GM19455 (cell line): ENCODE measurements around the gene EFCAB10.
"Not testable (repeated sequence)": the region's sequence is repeated elsewhere in the genome, so short reads cannot be mapped to it uniquely, and the experiment has no call there.

Source experiments
- ATAC-seq: cut with Tn5 transposase; IDR thresholded peaks from one replicate; pipeline ENCODE4 v1.9.1; 2021; ENCODE audit not compliant: unreplicated experiment

The EFCAB10 gene

DNA sequence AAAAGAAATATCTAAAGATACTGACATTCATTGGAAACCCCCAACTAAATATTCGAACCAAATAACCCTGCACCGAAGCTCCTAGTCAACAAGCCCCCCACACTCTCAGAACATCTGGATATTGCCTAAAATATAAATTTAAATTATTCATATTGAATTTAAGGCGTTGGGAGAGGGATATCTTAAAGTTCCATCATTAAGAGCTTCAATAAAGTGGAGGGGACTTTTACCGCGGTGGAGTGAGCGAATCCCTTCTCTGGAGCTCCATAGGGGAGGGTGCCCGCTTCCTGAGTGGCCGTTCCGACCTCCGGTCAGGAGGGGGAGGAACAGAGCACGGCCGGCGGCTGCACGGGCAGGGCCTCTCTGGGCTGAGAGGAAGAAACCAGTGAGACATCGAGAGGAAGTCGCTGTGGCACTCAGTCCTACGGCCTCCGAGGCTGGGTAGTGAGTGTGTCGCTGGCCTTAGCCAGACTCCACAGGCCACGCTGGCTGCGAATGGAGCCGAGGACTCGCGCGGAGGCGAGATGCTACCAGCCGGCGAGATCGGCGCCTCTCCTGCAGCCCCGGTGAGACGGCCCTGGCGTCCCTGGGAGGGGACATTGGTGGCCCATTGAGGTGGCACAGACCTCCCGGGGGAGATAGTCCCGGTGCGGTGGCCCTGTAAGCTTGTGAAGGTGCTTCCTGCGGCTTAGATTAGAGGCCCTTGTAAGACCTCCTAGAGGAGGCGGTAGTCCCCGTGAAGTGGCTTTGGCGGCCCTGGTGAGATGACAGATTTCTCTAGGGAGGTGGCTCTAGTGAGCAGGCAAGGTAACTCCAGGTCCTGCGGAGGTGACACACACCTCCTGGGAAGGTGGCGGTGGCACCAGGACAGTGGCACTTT lies 49.3 kb downstream of the EFCAB10 start, which contains the start of gene RINT1:
TSS of gene RINT1 (plus strand) at position 410 of the 880 bp plus-strand sequence. CDS start at position 525, 115 bp downstream.
- peak; percentile 96 for ATAC-seq

DNA sequence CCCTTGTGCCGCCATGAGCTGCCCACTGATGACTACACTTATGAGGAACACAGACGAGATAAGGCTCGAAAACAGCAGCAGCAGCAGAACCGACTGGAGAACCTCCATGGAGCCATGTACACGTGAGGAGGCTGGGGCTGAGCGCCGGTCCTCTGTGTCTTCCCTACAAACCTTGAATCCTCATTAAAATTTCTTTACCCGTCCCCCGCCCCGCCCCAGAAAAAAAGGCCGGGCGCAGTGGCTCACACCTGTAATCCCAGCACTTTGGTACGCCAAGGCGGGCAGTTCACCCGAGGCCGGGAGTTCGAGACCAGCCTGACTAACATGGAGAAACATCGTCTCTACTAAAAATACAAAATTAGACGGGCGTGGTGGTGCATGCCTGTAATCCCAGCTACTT lies 50.7 kb downstream of the EFCAB10 start:
- no peak for ATAC-seq

DNA sequence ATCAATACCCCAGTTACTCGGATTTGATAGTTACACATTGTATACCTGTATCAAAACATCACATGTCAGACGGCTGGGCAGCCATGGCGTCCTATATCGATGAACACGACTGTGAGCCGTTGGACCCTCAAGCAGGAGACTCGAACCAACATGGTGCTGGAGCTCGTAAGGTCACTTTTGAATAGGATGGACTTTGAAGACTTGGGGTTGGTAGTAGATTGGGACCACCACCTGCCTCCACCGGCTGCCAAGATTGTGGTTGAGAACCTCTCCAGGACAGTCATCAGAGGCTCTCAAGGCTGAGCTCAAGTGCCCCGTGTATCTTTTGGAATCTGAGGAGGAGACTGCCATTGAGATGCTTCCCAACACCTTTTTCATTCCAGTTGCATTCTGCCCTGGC lies 51.2 kb downstream of the EFCAB10 start:
- no peak for ATAC-seq

DNA sequence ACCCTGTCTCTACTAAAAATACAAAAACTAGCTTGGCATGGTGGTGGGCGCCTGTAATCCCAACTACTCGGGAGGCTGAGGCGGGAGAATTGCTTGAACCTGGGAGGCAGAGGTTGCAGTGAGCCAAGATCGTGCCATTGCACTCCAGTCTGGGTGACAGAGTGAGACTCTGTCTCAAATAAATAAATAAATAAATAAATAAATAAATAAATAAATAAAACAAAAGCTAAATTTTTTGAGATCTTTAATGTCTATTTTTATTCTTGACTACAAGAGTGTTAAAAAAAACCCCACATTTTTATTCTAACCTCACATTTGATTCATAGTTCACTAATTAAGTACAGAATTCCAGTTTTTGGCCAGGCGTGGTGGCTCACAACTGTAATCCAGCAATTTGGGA lies 53.6 kb downstream of the EFCAB10 start:
- ATAC-seq, result not testable (repeated sequence)

DNA sequence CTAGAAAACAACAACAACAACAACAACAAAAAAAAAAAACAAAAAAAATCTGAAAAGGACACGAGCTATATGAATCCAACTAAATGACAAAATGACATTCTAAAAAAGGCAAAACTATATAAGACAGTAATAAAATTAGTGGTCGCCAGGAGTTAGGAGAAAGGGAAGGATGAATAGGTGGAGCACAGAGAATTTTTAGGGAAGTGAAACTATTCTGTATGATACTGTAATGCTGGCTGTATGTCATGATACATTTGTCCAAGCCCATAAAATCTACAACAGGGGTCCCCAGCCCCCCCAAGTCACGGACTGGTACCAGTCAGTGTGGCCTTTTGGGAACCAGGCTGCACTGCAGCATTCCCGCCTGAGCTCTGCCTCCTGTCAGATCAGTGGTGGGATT lies 56.5 kb downstream of the EFCAB10 start:
- ATAC-seq, result no peak

DNA sequence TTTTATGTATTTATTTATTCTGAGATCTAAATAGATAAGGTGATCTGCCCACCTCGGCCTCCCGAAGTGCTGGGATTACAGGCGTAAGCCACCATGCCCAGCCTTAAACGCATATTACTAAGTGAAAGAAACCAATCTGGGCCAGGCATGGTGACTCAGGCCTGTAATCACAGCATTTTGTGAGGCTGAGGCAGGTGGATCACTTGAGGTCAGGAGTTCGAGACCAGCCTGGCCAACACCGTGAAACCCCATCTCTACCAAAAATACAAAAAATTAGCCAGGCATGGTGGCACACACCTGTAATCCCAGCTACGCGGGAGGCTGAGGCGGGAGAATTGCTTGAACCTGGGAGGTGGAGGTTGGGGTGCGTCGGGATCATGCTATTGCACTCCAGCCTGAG lies 56.9 kb downstream of the EFCAB10 start:
- not testable (repeated sequence) for ATAC-seq

DNA sequence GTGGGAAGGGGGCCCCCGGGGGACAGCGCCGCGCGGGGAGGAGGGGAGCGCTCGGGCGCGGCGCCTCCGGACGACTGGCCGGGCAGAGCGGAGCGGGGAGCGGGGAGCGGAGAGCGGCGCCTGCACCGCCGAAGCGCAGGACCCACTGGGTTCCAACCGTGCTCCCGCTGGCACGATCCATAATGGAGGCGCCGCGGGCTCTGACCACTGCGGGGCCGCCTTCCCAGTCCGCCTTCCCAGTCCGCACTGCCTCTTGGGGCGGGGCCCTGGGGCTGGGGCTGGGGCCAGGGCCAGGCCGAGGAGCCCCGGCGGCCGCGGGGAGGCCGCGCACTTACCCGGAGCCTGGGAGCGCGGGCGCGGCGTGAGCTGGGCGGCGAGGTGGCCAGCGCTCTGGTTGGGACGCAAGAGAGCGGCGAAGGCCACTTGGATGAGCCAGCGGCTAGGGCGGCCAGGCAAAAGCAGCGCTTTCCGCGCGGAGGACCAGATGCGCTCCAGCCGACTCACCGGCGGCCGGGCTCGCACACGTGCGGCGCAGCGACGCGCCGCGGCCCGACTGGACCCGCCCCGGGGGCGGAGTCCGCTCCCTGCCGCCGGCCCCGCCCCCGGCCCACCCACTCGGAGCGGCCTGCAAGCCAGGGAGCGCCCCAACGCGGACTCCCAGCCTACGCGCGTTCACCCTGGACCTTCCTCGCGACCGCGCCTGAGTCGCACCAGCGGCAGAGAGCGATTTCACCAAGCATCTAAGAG lies 59.4 kb downstream of the EFCAB10 start, which contains the start of gene PUS7:
TSS of gene PUS7 (minus strand) at position 555 of the 747 bp plus-strand sequence. CDS start 13,759 bp downstream, outside the sequence.
- peak; percentile 86 for ATAC-seq

DNA sequence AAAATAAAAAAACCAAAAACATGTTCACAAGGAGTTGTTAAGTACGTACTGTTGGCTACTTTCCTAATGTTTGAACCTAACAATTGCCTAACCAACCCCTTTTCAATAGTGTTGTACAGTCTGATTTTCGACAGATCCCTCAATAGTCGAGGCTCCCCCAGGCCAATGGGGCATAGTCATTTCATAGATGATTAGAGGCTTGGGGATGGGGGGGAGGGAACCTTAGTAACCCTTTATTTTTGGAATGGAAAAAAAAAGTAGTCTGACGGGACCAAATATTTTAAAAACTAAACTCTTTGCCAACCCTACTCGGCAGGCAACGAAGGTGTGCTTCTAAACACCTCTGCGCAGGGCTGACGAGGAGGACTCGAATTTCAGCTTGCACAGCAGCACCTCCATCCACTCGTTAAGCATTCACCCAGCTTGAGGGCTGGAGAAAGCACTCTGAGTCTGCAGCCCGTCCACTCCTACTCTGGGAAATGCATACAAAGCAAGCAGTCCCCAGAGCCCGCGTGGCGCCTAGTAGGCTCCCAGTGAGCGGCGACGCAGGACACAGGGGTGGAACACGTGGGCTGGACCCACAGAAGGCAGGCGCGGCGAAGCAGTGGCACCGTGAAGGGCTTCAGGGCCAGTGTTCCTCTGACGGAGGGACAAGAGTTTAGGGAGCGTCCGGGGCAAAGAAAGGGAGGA lies 60.1 kb downstream of the EFCAB10 start:
- peak; percentile 47 for ATAC-seq

DNA sequence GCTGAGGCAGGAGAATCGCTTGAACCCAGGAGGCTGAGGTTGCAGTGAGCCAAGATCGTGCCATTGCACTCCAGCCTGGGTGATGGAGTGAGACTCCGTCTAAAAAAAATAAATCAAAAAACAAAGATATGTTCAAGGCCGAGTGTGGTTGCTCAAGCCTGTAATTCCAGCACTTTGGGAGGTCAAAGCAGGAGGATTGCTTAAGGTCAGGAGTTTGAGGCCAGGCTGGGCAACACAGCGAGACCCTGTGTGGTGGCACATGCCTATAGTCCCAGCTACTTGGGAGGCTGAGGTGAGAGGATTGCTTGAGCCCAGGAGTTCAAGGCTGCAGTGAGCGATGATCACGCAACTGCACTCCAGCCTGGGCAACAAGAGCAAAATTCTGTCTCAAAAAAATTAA lies 60.7 kb downstream of the EFCAB10 start:
- ATAC-seq, result not testable (repeated sequence)

DNA sequence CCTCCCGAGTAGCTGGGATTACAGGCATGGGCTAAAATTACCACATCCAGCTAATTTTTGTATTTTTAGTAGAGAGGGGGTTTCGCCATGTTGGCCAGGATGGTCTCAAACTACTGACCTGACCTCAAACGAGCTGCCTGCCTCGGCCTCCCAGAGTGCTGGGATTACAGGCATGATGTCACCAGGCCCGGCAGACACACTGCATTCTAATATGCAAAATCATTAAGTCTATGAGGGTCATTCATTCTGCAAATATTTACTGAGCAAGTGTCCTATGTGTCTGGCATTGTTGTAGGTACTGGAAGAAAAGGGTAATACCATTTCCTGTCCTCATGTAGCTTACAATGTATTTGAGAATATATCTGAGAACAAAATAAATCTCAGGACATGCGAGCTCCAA lies 61.9 kb downstream of the EFCAB10 start:
- ATAC-seq, result no peak

DNA sequence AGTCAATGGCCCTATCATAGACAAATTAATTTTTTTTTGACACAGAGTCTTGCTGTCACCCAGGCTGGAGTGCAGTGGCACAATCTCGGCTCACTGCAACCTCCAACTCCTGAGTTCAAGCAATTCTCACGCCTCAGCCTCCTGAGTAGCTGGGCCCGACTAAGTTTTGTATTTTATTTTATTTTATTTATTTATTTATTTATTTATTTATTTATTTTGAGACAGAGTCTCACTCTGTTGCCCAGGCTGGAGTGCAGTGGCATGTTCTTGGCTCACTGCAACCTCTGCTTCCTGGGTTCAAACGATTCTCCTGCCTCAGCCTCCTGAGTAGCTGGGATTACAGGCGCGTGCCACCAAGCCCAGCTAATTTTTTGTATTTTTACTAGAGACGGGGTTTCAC lies 65.7 kb downstream of the EFCAB10 start:
- ATAC-seq, result not testable (repeated sequence)
